DLD1 (cell line): ENCODE results near the gene PCDH10.
"Not testable (repeated sequence)": the region's sequence is repeated elsewhere in the genome, so short reads cannot be mapped to it uniquely, and the experiment has no call there.

ENCODE experiments used
- in situ Hi-C: cut with HindIII; loops from 2 replicates; pipeline ENCODE4 v1.10.0; 2017; ENCODE audit warnings: low sequenced_read_pairs

Gene PCDH10

DNA sequence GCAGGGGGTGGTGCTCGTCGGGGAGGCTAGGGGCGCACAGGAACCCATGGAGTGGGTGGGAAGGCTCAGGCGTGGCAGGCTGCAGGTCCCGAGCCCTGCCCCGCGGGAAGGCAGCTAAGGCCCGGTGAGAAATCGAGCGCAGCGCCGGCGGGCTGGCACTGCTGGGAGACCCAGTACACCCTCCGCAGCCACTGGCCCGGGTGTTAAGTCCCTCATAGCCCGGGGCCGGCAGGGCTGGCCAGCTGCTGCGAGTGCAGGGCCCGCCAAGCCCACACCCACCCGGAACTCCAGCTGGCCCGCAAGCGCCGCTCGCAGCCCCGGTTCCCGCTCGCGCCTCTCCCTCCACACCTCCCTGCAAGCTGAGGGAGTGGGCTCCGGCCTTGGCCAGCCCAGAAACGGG, 91.4 kb downstream of the PCDH10 start:
- in situ Hi-C loops = not testable (repeated sequence)
